Putamen (tissue), 1 donor: ENCODE measurements around the gene EVPLL.
"Not testable (repeated sequence)": the region's sequence is repeated elsewhere in the genome, so short reads cannot be mapped to it uniquely, and the experiment has no call there.

Experiments
- DNase-seq: peaks from one replicate; pipeline ENCODE4 v3.0.0-alpha.2; 2016; ENCODE audit warnings: low spot score

EVPLL gene

GRCh38 chr17:18379246-18380146 is 1.9 kb downstream of the EVPLL start:
- DNase-seq, result no peak

DNA sequence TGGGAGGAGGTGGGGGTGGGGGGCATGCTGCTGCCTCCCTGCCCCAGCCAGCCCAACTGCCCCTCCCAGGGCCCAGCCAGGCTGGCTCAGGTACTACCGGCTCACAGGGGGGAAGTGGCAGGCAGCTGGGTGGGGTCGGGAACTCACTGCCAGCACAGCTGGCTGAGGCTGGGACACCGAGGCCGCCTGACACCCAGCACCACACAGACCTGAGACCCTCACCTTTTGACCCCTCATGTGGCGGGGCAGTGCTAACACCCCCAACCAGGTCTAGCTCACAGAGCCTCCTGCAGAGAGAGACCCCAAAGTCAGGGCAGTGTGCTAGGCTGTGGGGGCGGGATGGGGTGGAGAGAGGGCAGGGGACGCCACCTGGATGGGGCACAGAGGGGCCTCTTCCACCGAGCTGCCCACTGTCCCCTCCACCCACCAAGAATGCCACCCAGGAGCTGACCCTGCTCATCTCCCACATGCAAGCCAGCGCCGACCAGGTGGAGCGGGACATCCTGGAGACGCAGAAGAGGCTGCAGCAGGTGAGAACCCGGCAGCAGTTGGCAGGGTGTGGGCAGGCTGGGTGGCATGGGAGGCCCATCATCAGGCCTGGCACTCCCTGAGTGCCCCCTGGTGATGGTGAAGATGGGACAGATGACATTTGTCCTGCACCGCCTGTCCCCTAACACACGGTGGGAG is 3.0 kb downstream of the EVPLL start:
- no peak for DNase-seq

GRCh38 chr17:18381158-18381952 is 3.8 kb downstream of the EVPLL start:
- DNase-seq, result no peak

DNA sequence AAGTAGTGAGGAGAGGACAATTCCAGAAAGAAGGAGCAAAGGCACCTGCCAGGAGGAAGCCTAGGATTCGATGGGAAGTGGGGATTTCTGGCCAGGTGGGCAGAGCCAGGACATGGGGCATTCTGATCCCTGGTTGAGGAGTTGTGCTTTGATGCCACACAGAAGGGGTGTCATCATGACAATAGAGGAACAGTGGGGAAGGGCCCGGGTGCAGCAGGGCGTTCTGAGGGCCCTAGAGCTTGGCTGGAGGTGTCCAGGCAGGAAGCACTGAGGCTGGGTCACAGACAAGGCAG is 4.3 kb downstream of the EVPLL start:
- DNase-seq, result no peak

DNA sequence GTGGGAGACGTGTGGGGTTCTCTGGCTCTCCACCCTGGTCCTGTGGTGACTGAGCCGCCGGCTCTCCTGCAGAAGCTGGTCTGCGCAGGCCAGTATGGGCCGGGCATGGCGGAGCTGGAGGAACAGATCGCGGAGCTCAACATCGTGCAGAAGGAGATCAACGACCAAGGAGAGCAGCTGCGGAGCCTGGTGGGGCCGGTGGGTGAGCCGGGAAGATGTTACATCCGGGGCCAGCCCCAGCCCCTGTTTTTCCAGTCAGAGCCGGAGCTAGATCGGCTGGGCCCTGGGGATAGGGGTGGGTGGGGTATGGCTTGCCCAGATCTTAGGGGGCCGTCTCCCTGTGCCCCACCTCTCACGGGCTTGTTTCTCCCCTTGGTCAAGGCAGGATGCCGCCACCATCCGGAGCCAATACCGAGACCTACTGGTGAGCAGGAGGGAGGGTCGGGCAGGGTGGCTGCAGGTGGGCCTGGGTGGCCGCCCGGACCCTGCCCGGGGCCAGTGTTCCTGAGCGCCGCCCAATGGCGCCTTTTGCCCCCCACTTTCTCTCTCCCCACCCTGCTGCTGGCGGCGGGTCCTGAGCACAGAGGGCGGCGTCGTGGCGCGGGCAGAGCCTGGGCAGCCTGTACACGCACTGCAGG is 5.0 kb downstream of the EVPLL start:
- DNase-seq, result no peak

- not testable (repeated sequence) for DNase-seq
Measured at GRCh38 chr17:18383079-18383481, 5.5 kb downstream of the EVPLL start.

- not testable (repeated sequence) for DNase-seq
Measured at GRCh38 chr17:18384271-18384670, 6.7 kb downstream of the EVPLL start.

DNA sequence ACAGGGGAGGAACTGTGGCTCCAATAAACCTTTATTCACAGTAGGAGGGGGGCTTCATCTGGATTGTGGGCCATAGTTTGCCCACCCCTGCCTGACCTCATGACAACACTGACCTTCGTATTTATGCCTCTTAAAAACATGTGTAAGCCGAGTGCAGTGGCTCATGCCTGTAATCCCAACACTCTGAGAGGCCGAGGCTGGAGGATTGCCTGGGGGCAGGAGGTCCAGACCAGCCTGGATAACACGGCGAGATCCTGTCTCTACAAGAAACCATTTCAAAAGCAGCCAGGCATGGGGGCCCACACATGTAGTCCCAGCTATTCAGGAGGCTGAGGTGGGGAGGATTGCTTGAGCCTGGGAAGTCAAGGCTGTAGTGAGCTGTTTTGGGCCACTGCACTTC is 10.0 kb downstream of the EVPLL start:
- DNase-seq, result not testable (repeated sequence)

DNA sequence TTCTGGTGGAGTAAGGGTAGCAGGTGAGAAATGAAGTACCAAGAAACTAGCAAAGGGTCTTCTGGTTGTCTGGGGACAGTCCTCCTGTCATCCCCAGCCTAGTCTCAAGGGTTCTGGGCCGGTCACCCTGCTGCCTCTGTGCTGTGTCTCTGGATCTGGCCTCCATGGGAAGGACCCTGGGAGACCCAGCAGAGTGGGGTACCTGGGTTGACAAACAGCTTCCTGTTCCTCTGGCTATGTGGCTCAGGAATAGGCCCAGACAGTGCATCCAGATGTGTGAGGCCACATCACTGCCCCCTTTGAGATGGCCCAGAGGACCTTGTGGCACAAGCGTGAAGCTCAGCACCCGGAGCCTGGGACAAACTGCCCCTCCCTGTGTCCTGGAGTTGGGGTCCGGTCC is 10.7 kb downstream of the EVPLL start:
- DNase-seq, result not testable (repeated sequence)

GRCh38 chr17:18388728-18389127 is 11.2 kb downstream of the EVPLL start:
- DNase-seq, result not testable (repeated sequence)

DNA sequence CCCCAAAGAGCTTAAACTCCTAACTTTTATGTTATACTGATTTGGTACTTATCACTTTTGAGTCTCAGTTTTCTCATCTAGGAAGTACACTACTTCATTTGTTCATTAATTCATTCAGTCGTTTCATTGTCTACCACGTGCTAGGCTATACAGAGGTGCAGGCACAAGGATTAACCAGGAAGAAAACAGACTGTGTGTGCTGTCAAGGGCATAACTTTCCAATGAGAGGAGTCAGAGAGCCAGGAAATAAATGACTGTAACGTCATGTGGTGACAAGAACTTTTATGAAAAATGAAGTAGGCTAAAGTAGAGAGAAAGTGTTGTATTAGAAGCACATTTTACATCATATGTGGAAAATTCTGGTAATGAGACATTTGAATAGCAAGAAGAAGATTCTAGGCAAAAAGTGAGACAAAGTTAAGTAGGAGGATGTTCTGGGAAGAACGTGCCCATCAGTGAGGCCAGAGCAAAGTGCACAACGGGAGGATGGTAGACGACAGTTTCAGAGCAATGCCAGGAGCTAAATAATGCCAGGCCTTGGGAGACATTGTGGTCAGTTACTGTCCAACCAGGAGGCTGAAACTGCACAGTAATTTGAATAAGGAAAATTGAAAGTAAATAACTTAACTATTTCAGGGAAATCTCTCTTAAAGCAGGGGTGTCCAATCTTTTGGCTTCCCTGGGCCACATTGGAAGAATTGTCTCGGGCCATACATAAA is 24.5 kb downstream of the EVPLL start:
- DNase-seq, result not testable (repeated sequence)

DNA sequence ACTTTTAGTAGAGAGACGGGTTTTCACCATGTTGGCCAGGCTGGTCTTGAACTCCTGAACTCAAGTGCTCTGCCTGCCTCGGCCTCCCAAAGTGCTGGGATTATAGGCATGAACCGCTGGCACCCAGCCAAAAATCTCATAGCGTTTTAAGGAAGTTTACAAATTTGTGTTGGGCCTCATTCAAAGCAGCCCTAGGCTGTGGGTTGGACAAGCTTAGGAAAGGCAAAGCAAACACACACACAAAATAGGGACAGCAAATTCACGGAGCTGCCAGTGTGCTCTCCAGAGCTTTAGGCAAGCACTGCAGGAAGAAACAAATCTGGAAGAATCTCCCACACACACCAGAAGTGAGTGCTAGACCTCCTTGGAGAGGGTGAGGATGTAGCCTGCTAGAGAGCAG is 25.6 kb downstream of the EVPLL start:
- not testable (repeated sequence) for DNase-seq

DNA sequence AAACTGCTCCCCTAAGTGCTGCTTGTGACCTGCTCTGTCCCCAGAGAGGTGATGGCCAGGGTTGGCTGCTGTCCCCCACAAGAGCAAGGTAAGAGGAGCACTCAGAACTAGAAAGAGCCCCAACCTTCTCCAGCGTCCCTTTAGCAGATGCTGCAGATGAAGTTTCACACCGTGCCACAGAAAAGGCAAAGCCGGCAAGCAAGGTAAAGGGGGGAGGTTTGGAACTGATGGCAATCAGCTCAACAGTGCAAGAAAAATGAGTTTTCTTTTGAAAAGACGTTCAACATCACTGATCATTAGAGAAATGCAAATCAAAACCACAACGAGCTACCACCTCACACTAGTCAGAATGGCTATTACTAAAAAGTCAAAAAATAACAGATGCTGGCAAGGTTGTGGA is 26.0 kb downstream of the EVPLL start:
- DNase-seq, result not testable (repeated sequence)

DNA sequence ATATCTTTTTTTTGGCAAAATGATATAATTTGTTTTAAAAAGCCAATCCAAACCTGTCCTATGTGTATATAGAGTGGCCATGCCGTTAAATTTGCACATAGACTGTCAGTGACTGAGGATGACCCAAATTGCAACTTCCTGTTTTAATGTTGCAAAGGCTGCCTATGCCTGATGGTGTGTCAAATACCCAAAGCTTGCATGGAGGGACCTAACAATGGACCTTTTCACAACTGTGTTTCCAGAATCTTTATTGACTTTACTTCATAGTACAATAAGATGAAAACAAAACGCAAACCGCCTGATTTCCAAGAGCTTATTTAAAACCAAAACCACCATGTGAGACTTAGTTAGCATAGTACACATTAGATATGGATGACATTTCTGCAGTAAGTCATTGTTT is 31.3 kb downstream of the EVPLL start:
- DNase-seq, result not testable (repeated sequence)

DNA sequence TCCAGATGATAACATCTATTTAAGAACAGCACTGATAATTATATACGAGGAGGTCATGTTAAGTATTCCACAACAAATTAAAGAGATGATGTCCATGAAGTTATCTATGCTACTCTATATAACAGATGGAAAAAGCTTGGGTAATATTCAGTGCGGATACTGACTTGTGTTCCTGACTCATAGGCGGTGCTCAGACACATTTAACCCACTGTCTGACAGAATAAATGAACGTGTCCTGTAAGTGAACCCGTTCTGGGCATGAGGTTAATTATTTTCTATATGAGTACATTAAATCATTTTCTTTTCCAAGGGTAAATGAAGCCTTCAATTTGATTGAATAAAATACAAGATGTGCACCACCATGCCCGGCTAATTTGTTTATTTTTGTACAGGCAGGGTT is 31.7 kb downstream of the EVPLL start:
- DNase-seq, result not testable (repeated sequence)

DNA sequence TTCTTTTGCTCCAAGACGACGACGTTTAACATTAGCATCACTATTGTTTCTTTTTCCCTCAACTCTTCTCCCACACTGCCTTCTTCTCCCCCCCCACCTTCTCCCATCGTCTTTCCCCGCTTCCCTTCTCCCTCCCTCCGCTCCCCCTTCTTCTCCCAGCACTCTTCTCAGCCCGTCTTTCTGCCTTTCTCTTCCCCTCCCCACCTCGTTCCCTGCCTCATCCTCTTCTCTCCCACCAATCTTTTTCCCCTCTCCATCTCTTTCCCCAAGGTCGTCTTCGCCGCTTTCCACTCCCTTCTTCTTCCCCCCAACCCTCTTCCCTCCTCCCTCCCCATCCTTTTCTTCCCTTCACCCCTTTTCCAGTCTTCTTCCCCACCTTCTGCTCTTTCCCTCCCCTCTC is 33.2 kb downstream of the EVPLL start:
- not testable (repeated sequence) for DNase-seq

DNA sequence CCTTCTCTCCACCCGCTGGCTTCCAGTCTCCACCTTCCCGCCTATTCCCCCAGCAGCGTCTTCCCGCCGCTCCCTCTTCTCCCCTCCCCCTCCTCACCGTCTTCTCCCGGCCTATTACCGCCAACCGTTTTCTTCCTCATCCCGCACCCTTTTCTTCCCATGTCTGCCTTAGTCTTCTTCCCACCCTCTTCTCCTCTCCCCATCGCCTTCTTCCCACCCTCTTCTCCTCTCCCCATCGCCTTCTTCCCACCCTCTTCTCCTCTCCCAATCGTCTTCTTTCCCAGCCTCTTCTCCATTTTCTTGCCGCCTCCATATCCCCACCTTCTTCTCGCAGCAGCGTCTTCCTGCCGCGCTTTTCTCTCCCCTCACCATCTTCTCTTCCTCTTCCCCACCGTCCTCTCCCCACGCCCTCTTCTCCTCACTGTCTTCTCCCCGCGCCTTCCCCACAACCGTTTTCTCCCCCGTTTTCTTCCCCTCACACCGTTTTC is 33.8 kb downstream of the EVPLL start:
- peak; percentile 63 for DNase-seq

DNA sequence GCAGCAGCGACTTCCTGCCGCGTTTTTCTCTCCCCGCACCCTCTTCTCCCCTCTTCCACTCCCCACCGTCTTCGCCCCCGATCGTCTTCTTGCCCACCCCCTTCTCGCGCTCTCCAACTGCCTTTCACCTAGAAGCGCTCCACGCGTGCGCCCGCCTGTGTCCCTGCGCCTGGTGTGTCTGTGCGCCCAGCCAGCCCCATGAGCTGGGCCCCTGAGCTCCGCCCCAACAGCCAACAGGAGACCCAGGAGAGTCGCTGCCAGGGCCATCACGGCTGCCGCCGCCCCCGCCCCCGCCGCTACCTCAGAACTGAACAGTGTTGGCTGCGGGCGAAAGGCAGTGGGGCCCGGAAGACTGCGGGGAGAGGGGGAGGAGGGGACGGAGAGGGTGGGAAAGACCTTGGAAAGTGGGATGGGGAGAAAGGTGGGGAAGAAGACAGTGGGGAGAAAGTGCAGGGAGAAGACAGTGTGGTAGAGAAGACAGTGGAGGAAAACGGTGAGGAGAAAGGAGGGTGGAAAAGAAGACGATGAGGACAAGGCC is 34.5 kb downstream of the EVPLL start:
- DNase-seq, result not testable (repeated sequence)

DNA sequence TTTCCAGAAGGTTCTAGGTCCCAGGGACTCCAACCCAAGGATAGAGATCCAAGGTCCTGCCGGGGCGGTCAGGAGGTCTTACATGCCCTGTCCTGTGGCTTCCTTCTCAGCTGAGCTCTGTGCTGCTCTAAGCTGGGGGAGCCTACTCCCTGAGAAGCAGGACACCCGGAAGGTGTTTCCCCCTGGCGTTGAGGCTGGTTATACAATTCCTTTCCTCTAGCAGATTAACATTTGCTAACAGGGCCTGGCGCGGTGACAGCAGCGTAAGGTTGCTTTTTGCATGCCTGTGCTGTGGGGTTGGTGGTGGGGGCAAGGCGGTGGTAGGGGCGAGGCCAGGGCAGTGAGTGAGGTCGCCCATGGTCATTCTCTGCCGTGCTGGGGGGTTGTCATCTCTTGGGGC is 43.9 kb downstream of the EVPLL start:
- not testable (repeated sequence) for DNase-seq

- DNase-seq, result not testable (repeated sequence)
Measured at GRCh38 chr17:18422464-18422863, 44.9 kb downstream of the EVPLL start.

- DNase-seq, result not testable (repeated sequence)
Measured at GRCh38 chr17:18423015-18423414, 45.4 kb downstream of the EVPLL start.
